HCT116 (cell line): ENCODE data around the gene KRT6A. TPM values are rescaled to one million over a fixed set of nuclear protein-coding genes. Genes with fewer than 3 reads are reported as not detected.

Source experiments
- ATAC-seq: fragments of 200-7000 bp; cut with Tn5 transposase; 2 replicates; pipeline ENCODE4 v1.9.1; 2020; ENCODE audit warnings: mild to moderate bottlenecking, moderate library complexity
- BruUV-seq: library from RNA; stranded (reverse); fragments of 400-500 nt; replicated peaks from 2 replicates; lab custom pipeline; 2021; lab: Mats Ljungman, UMichigan
- CTCF ChIA-PET: fragments of 300-600 bp; sonication (Branson Sonifier 250); formaldehyde crosslinking; loops from one replicate; lab custom pipeline; 2021; ENCODE audit warnings: antibody characterized with exemption; lab: Charles Lee
- POLR2A ChIA-PET: fragments of 300-600, 350-600 bp; sonication (Branson Sonifier 250); formaldehyde crosslinking; loops from one replicate; lab custom pipeline; 2021; ENCODE audit warnings: antibody characterized with exemption; lab: Charles Lee
- RAD21 ChIA-PET, 2 experiments: fragments of 300-600 bp; sonication (Branson Sonifier 250); formaldehyde crosslinking; loops; one replicate each; lab custom pipeline; 2023; ENCODE audit warnings: low total read pairs in 2 of 2; ENCODE audit not compliant: uncharacterized antibody in 2 of 2, unreplicated experiment in 2 of 2, low non-redundant PET in 1 of 2; lab: Charles Lee
- DNase-seq: peaks from one replicate; pipeline ENCODE4 v3.0.0-alpha.2; 2010; ENCODE audit warnings: low read depth, low spot score
- H2AFZ ChIP-seq: fragments of 200-600 bp; shearing (Covaris generic), sonication (generic); 2 replicates; pipeline ENCODE4 v1.6.1; 2017; ENCODE audit warnings: low read depth, mixed run types, mixed read lengths, antibody characterized with exemption, low read length; ENCODE audit not compliant: poor library complexity, severe bottlenecking
- H3K27ac ChIP-seq: 2 replicates; pipeline ENCODE4 v1.5.1; 2012; ENCODE audit warnings: low read depth, low read length
- H3K27me3 ChIP-seq: fragments of 200-600 bp; sonication (generic); 2 replicates; pipeline ENCODE4 v1.6.1; 2016; ENCODE audit warnings: mixed run types, low read length, mixed read lengths; ENCODE audit not compliant: insufficient read depth
- H3K36me3 ChIP-seq, 2 experiments: fragments of 200-500 bp in 1 of 2; fragments of 200-600 bp in 1 of 2; sonication (Bioruptor generic) in 1 of 2; sonication (generic) in 1 of 2; 2 replicates each; pipeline versions ENCODE4 v1.5.1 to v1.6.1; 2014 to 2016; ENCODE audit warnings: low read length in 2 of 2, inconsistent platforms in 1 of 2, mixed read lengths in 1 of 2, mixed run types in 1 of 2; ENCODE audit not compliant: insufficient read depth in 2 of 2, control insufficient read depth in 1 of 2
- H3K4me1 ChIP-seq, 2 experiments: fragments of 200-600 bp in 1 of 2; sonication (generic) in 1 of 2; 2 replicates each; pipeline versions ENCODE4 v1.5.1 to v1.6.1; 2012 to 2017; ENCODE audit warnings: low read length in 2 of 2, inconsistent platforms in 1 of 2, mild to moderate bottlenecking in 1 of 2, mixed read lengths in 1 of 2, mixed run types in 1 of 2, moderate library complexity in 1 of 2; ENCODE audit not compliant: insufficient read depth in 2 of 2, control insufficient read depth in 1 of 2
- H3K4me2 ChIP-seq: fragments of 200-600 bp; sonication (generic); 2 replicates; pipeline ENCODE4 v1.6.1; 2017; ENCODE audit warnings: mixed run types, low read length, mixed read lengths
- H3K4me3 ChIP-seq, 2 experiments: fragments of 200-600 bp in 1 of 2; sonication (generic) in 1 of 2; replicated peaks in 1 of 2; 2 replicates each; pipeline ENCODE4 v1.5.1; 2011 to 2016; ENCODE audit warnings: low read length in 2 of 2, control low read depth in 1 of 2, low read depth in 1 of 2, mild to moderate bottlenecking in 1 of 2, mixed read lengths in 1 of 2, mixed run types in 1 of 2
- H3K79me2 ChIP-seq: fragments of 200-600 bp; sonication (generic); 2 replicates; pipeline ENCODE4 v1.6.1; 2017; ENCODE audit warnings: mild to moderate bottlenecking, mixed run types, low read length, moderate library complexity, mixed read lengths; ENCODE audit not compliant: insufficient read depth
- H3K9ac ChIP-seq: fragments of 200-600 bp; sonication (generic); 2 replicates; pipeline ENCODE4 v1.6.1; 2016; ENCODE audit warnings: low read length, mixed read lengths
- H3K9me2 ChIP-seq: fragments of 200-600 bp; sonication (generic), shearing (Covaris generic); 2 replicates; pipeline ENCODE4 v1.6.1; 2017; ENCODE audit warnings: mixed run types, mild to moderate bottlenecking, moderate library complexity; ENCODE audit not compliant: insufficient read depth
- H3K9me3 ChIP-seq, 2 experiments: fragments of 200-500 bp in 1 of 2; fragments of 200-600 bp in 1 of 2; sonication (Bioruptor generic) in 1 of 2; sonication (generic) in 1 of 2; 2 replicates each; pipeline ENCODE4 v1.6.1; 2014 to 2017; ENCODE audit warnings: low read length in 2 of 2, mixed read lengths in 2 of 2, inconsistent platforms in 1 of 2, low read depth in 1 of 2, mild to moderate bottlenecking in 1 of 2, mixed run types in 1 of 2, moderate library complexity in 1 of 2; ENCODE audit not compliant: control insufficient read depth in 1 of 2, insufficient read depth in 1 of 2
- H4K20me1 ChIP-seq: fragments of 200-600 bp; sonication (generic), shearing (Covaris generic); 2 replicates; pipeline ENCODE4 v1.6.1; 2017; ENCODE audit warnings: mixed run types, mild to moderate bottlenecking, moderate library complexity; ENCODE audit not compliant: insufficient read depth
- ATF3 ChIP-seq: IDR thresholded peaks from 2 replicates; pipeline ENCODE4 v1.6.1; 2012
- CBX3 ChIP-seq: IDR thresholded peaks from 2 replicates; pipeline ENCODE4 v1.6.1; 2012; ENCODE audit warnings: low read depth
- EGR1 ChIP-seq: IDR thresholded peaks from 2 replicates; pipeline ENCODE4 v1.6.1; 2012; ENCODE audit warnings: low read depth
- ELF1 ChIP-seq: IDR thresholded peaks from 2 replicates; pipeline ENCODE4 v1.6.1; 2012; ENCODE audit warnings: low read depth, borderline replicate concordance
- EZH2 ChIP-seq: fragments of 200-600 bp; sonication (generic); IDR thresholded peaks from 2 replicates; pipeline ENCODE4 v1.6.1; 2017; ENCODE audit warnings: antibody characterized with exemption, mixed run types
- EZH2phosphoT487 ChIP-seq: fragments of 200-600 bp; IDR thresholded peaks from 2 replicates; pipeline ENCODE4 v1.6.1; 2018; ENCODE audit warnings: antibody characterized with exemption, borderline replicate concordance
- JUND ChIP-seq: IDR thresholded peaks from 2 replicates; pipeline ENCODE4 v1.6.1; 2012
- POLR2A ChIP-seq: IDR thresholded peaks from 2 replicates; pipeline ENCODE4 v1.7.0; 2011; ENCODE audit warnings: borderline replicate concordance; ENCODE audit not compliant: insufficient read depth, insufficient read length; ENCODE audit errors: extremely low read depth
- RAD21 ChIP-seq: IDR thresholded peaks from 2 replicates; pipeline ENCODE4 v1.6.1; 2012; ENCODE audit warnings: low read depth, mild to moderate bottlenecking
- SIN3A ChIP-seq: IDR thresholded peaks from 2 replicates; pipeline ENCODE4 v1.6.1; 2012; ENCODE audit warnings: low read depth
- TCF7L2 ChIP-seq: IDR thresholded peaks from 2 replicates; pipeline ENCODE4 v1.7.0; 2011; ENCODE audit warnings: borderline replicate concordance, inconsistent platforms; ENCODE audit not compliant: insufficient read depth, insufficient read length; ENCODE audit errors: extremely low read depth
- YY1 ChIP-seq: IDR thresholded peaks from 2 replicates; pipeline ENCODE4 v1.6.1; 2011; ENCODE audit warnings: low read length, low read depth, moderate library complexity, mild to moderate bottlenecking; ENCODE audit not compliant: insufficient replicate concordance; ENCODE audit errors: extremely low read depth
- ZBTB33 ChIP-seq: IDR thresholded peaks from 2 replicates; pipeline ENCODE4 v1.6.1; 2011; ENCODE audit warnings: mild to moderate bottlenecking, low read length, moderate library complexity; ENCODE audit not compliant: insufficient replicate concordance; ENCODE audit errors: extremely low read depth
- ZFX ChIP-seq: fragments of 450-650 bp; IDR thresholded peaks from 2 replicates; pipeline ENCODE4 v1.6.1; 2017
- intact Hi-C: fragments of 100-400 bp; cut with micrococcal nuclease; formaldehyde crosslinking; loops from 2 replicates; pipeline ENCODE4 v1.10.0; 2022
- total RNA-seq: library from RNA; stranded (reverse); gene quantifications from one replicate; pipeline ENCODE4 v1.2.1, GENCODE V29; 2021; ENCODE audit not compliant: unreplicated experiment

KRT6A gene
- total RNA-seq, 1 experiment from 2014 or later = 0.66 TPM

GRCh38 chr12:52498946-52499345 is 5.9 kb upstream of the KRT6A start:
- H3K36me3 ChIP-seq = no peaks in the 10 kb centered on the region
- BruUV-seq = no TSS peak
- CTCF ChIA-PET = no interaction called here
- intact Hi-C loops = no loop called here
- no peaks in the 10 kb centered on the region for H3K9me2 ChIP-seq
- no peak overlapping the region for H3K4me2 ChIP-seq
- POLR2A ChIA-PET = no interaction called here
- DNase-seq = no peak
- peak overlapping the region; percentile 21 for H2AFZ ChIP-seq
- no peaks in the 10 kb centered on the region for H3K9me3 ChIP-seq
- peaks cover 29 to 70% of the 10 kb centered on the region in 2 experiments for H3K4me1 ChIP-seq
- no peak overlapping the region for H3K9ac ChIP-seq
- TF ChIP-seq RAD21 (no peak), ZBTB33 (no peak), ATF3 (no peak), SIN3A (no peak), EGR1 (no peak), ELF1 (no peak), JUND (no peak), CBX3 (no peak), EZH2 (no peak), TCF7L2 (no peak), YY1 (no peak), EZH2phosphoT487 (no peak), POLR2A (no peak), ZFX (no peak)
- H3K27me3 ChIP-seq = no peaks in the 10 kb centered on the region
- H3K4me3 ChIP-seq = no peak overlapping the region
- H3K27ac ChIP-seq = no peak overlapping the region
- H3K79me2 ChIP-seq = no peaks in the 10 kb centered on the region
- RAD21 ChIA-PET = no interaction called here
- H4K20me1 ChIP-seq = no peaks in the 10 kb centered on the region
- ATAC-seq = no peak
